ENCODE results near the gene RIOX2.
A peak's percentile ranks its signal among the peaks of the same experiment; 100 is the strongest.

RIOX2 gene

GRCh38 chr3:97901313-97902248 lies 70.7 kb downstream of the RIOX2 start:
- DNase-seq = peak; percentile 14

GRCh38 chr3:97899331-97899730 lies 72.9 kb downstream of the RIOX2 start:
- no peak for DNase-seq

- DNase-seq = no peak
Measured at GRCh38 chr3:97896547-97896946, 75.7 kb downstream of the RIOX2 start.

- no peak for DNase-seq
Measured at GRCh38 chr3:97896129-97896528, 76.1 kb downstream of the RIOX2 start.

GRCh38 chr3:97895216-97895615 lies 77.0 kb downstream of the RIOX2 start:
- no peak for DNase-seq

- no peak for DNase-seq
Measured at GRCh38 chr3:97892852-97893251, 79.4 kb downstream of the RIOX2 start.

All from NCI-H2171 treated with DMSO at 0.1 percent for 48 hours (cell line).